Right atrium auricular region (tissue), 2 donors: ENCODE data around the gene PARD3B. TPM values are rescaled to one million over a fixed set of nuclear protein-coding genes. Genes with fewer than 3 reads are reported as not detected.

ENCODE experiments used
- DNase-seq: peaks from one replicate; pipeline ENCODE4 v3.0.0-alpha.2; 2019; ENCODE audit warnings: low spot score
- H3K27ac ChIP-seq, 2 donors: fragments of 200-600 bp; sonication (generic); 1 replicate in 1 of 2; 2 replicates in 1 of 2; pipeline ENCODE4 v1.5.1; 2016 to 2019
- H3K27me3 ChIP-seq, 2 donors: fragments of 200-600 bp; sonication (generic); one replicate each; pipeline versions ENCODE4 v1.5.1 to v1.6.0; 2017 to 2019
- H3K36me3 ChIP-seq: fragments of 200-600 bp; sonication (generic); one replicate; pipeline ENCODE4 v1.5.1; 2016
- H3K4me1 ChIP-seq, 2 donors: fragments of 200-600 bp; sonication (generic); one replicate each; pipeline versions ENCODE4 v1.5.1 to v1.6.0; 2017 to 2019
- H3K4me3 ChIP-seq, 2 donors: fragments of 200-600 bp; sonication (generic); 1 replicate in 1 of 2; 2 replicates in 1 of 2; pipeline ENCODE4 v1.5.1; 2017 to 2019; ENCODE audit warnings: mild to moderate bottlenecking in 1 of 2, moderate library complexity in 1 of 2
- H3K9me3 ChIP-seq, 2 donors: fragments of 200-600 bp; sonication (generic); one replicate each; pipeline ENCODE4 v1.5.1; 2019
- CTCF ChIP-seq, 2 donors: fragments of 200-600 bp; sonication (generic); IDR thresholded peaks; one replicate each; pipeline ENCODE4 v1.5.1; 2019; ENCODE audit warnings: antibody characterized with exemption in 2 of 2
- total RNA-seq, 2 donors: library from RNA; depleted of rRNA; stranded (reverse); fragments of >200 nt; gene quantifications; one replicate each; pipeline ENCODE4 v1.1.0, GENCODE V29; 2016

PARD3B gene
- total RNA-seq, 2 donors from 2014 or later, result 7.4 to 12.2 TPM

GRCh38 chr2:204611764-204612163, 66.5 kb downstream of the PARD3B start:
- Histone ChIP-seq H3K4me1 (peaks cover 2 to 14% of the 10 kb centered on the region in 2 donors), H3K36me3 (no peaks in the 10 kb centered on the region), H3K27me3 (no peaks in the 10 kb centered on the region), H3K27ac (no peak overlapping the region), H3K9me3 (no peaks in the 10 kb centered on the region), H3K4me3 (no peak overlapping the region)
- DNase-seq, result no peak
- no peak for TF ChIP-seq CTCF (IDR thresholded peaks at IDR 0.05)

- H3K27ac ChIP-seq, result no peak overlapping the region
- no peak for TF ChIP-seq CTCF (IDR thresholded peaks at IDR 0.05)
- H3K27me3 ChIP-seq, result no peaks in the 10 kb centered on the region
- H3K4me3 ChIP-seq, result no peak overlapping the region
- no peak for DNase-seq
- H3K9me3 ChIP-seq, result no peaks in the 10 kb centered on the region
- H3K36me3 ChIP-seq, result no peaks in the 10 kb centered on the region
- peaks cover 2% of the 10 kb centered on the region in 2 donors for H3K4me1 ChIP-seq
Measured at GRCh38 chr2:204613635-204614034, 68.4 kb downstream of the PARD3B start.

GRCh38 chr2:204615456-204615855, 70.2 kb downstream of the PARD3B start:
- DNase-seq, result no peak
- no peak for TF ChIP-seq CTCF (IDR thresholded peaks at IDR 0.05)
- no peak overlapping the region for H3K4me3 ChIP-seq
- no peaks in the 10 kb centered on the region for H3K27me3 ChIP-seq
- H3K4me1 ChIP-seq, result no peaks in the 10 kb centered on the region
- H3K36me3 ChIP-seq, result no peaks in the 10 kb centered on the region
- H3K9me3 ChIP-seq, result no peaks in the 10 kb centered on the region
- no peak overlapping the region for H3K27ac ChIP-seq

- H3K36me3 ChIP-seq, result no peaks in the 10 kb centered on the region
- H3K27ac ChIP-seq, result no peak overlapping the region
- TF ChIP-seq CTCF (IDR thresholded peaks at IDR 0.05), result peak in 1 of 2 donors; percentile 48
- no peaks in the 10 kb centered on the region for H3K4me1 ChIP-seq
- H3K4me3 ChIP-seq, result no peak overlapping the region
- no peaks in the 10 kb centered on the region for H3K9me3 ChIP-seq
- DNase-seq, result no peak
- H3K27me3 ChIP-seq, result no peaks in the 10 kb centered on the region
Measured at GRCh38 chr2:204625135-204625534, 79.9 kb downstream of the PARD3B start.

- no peak overlapping the region for H3K27ac ChIP-seq
- no peak for TF ChIP-seq CTCF (IDR thresholded peaks at IDR 0.05)
- no peaks in the 10 kb centered on the region for H3K36me3 ChIP-seq
- no peaks in the 10 kb centered on the region for H3K27me3 ChIP-seq
- DNase-seq, result no peak
- H3K4me1 ChIP-seq, result no peaks in the 10 kb centered on the region
- no peak overlapping the region for H3K4me3 ChIP-seq
- no peaks in the 10 kb centered on the region for H3K9me3 ChIP-seq
Measured at GRCh38 chr2:204628926-204629712, 83.8 kb downstream of the PARD3B start.

GRCh38 chr2:204632410-204632809, 87.1 kb downstream of the PARD3B start:
- Histone ChIP-seq H3K27ac (no peak overlapping the region), H3K4me3 (no peak overlapping the region), H3K4me1 (no peaks in the 10 kb centered on the region), H3K36me3 (no peaks in the 10 kb centered on the region), H3K9me3 (no peaks in the 10 kb centered on the region), H3K27me3 (no peaks in the 10 kb centered on the region)
- no peak for DNase-seq
- TF ChIP-seq CTCF (IDR thresholded peaks at IDR 0.05), result no peak
